Upper lobe of right lung (tissue), 1 donor: ENCODE data around the gene OR4D1. TPM values are rescaled to one million over a fixed set of nuclear protein-coding genes. Genes with fewer than 3 reads are reported as not detected.

Source experiments
- ATAC-seq: fragments of 200-7000 bp; cut with Tn5 transposase; one replicate; pipeline ENCODE4 v1.9.1; 2020; ENCODE audit warnings: mild to moderate bottlenecking, moderate library complexity
- DNase-seq: peaks from one replicate; pipeline ENCODE4 v3.0.0-alpha.2; 2020
- H3K27ac ChIP-seq: fragments of 200-600 bp; one replicate; pipeline ENCODE4 v1.8.0; 2022
- H3K27me3 ChIP-seq: fragments of 200-600 bp; one replicate; pipeline ENCODE4 v1.8.0; 2022; ENCODE audit warnings: mild to moderate bottlenecking
- H3K36me3 ChIP-seq: fragments of 200-600 bp; one replicate; pipeline ENCODE4 v1.8.0; 2022
- H3K4me1 ChIP-seq: fragments of 200-600 bp; one replicate; pipeline ENCODE4 v1.8.0; 2022
- H3K4me3 ChIP-seq: fragments of 200-600 bp; one replicate; pipeline ENCODE4 v1.8.0; 2022; ENCODE audit warnings: mild to moderate bottlenecking
- H3K9me3 ChIP-seq: fragments of 200-600 bp; one replicate; pipeline ENCODE4 v1.8.0; 2022
- CTCF ChIP-seq: fragments of 200-600 bp; IDR thresholded peaks from one replicate; pipeline ENCODE4 v1.8.0; 2022; ENCODE audit warnings: antibody characterized with exemption
- intact Hi-C: fragments of 100-400 bp; cut with DNase I; formaldehyde crosslinking; loops from one replicate; pipeline ENCODE4 v1.11.0; 2022
- total RNA-seq: library from RNA; stranded (reverse); fragmentation: NEBNext Ultra II Directional; extraction: Animal tissue kit (Norgen Biotek cat#: 25700); gene quantifications from one replicate; pipeline ENCODE4 v1.2.1, GENCODE V29; 2021
- donor health status: DM: no; HTN: yes; CAD: no; lungs with severe emphysema.

Gene OR4D1
- total RNA-seq, 1 donor from 2014 or later = not detected

- H3K4me3 ChIP-seq = no peak overlapping the region
- intact Hi-C loops = no loop called here
These were observed 36.3 kb downstream of the OR4D1 start for GRCh38 chr17:58184308-58184985.

GRCh38 chr17:58184986-58185761 is 37.0 kb downstream of the OR4D1 start:
- DNase-seq = no peak
- no peak for ATAC-seq
- Histone ChIP-seq H3K4me3 (no peak overlapping the region), H3K27ac (no peak overlapping the region), H3K27me3 (peaks cover 6% of the 10 kb centered on the region), H3K4me1 (no peaks in the 10 kb centered on the region), H3K36me3 (no peaks in the 10 kb centered on the region), H3K9me3 (no peaks in the 10 kb centered on the region)
- TF ChIP-seq CTCF = no peak
- intact Hi-C loops = no loop called here

More at GRCh38 chr17:58184308-58184985, 36.3 kb downstream of the OR4D1 start:
- no peaks in the 10 kb centered on the region for H3K4me1 ChIP-seq
- no peak overlapping the region for H3K27ac ChIP-seq
- TF ChIP-seq CTCF = no peak
- DNase-seq (no peak), ATAC-seq (no peak)
- H3K9me3 ChIP-seq = no peaks in the 10 kb centered on the region
- no peaks in the 10 kb centered on the region for H3K36me3 ChIP-seq
- peaks cover under 1% of the 10 kb centered on the region for H3K27me3 ChIP-seq

GRCh38 chr17:58186591-58186990 is 38.4 kb downstream of the OR4D1 start:
- Histone ChIP-seq H3K4me3 (no peak overlapping the region), H3K36me3 (no peaks in the 10 kb centered on the region), H3K9me3 (no peaks in the 10 kb centered on the region), H3K4me1 (no peaks in the 10 kb centered on the region), H3K27ac (no peak overlapping the region), H3K27me3 (peaks cover 6% of the 10 kb centered on the region)
- DNase-seq (no peak), ATAC-seq (no peak)
- TF ChIP-seq CTCF = no peak
- intact Hi-C loops = no loop called here

GRCh38 chr17:58187063-58187462 is 38.9 kb downstream of the OR4D1 start:
- H3K9me3 ChIP-seq = no peaks in the 10 kb centered on the region
- ATAC-seq (no peak), DNase-seq (no peak)
- no peak overlapping the region for H3K4me3 ChIP-seq
- no peak overlapping the region for H3K27ac ChIP-seq
- H3K4me1 ChIP-seq = no peaks in the 10 kb centered on the region
- H3K27me3 ChIP-seq = peaks cover 6% of the 10 kb centered on the region
- intact Hi-C loops = no loop called here
- H3K36me3 ChIP-seq = no peaks in the 10 kb centered on the region
- no peak for TF ChIP-seq CTCF

- intact Hi-C loops = no loop called here
- no peaks in the 10 kb centered on the region for H3K36me3 ChIP-seq
- no peak overlapping the region for H3K4me3 ChIP-seq
- no peak overlapping the region for H3K27ac ChIP-seq
- peaks cover 6% of the 10 kb centered on the region for H3K27me3 ChIP-seq
- ATAC-seq = no peak
- TF ChIP-seq CTCF = no peak
- no peak for DNase-seq
- H3K9me3 ChIP-seq = no peaks in the 10 kb centered on the region
- H3K4me1 ChIP-seq = no peaks in the 10 kb centered on the region
These were observed 39.5 kb downstream of the OR4D1 start for GRCh38 chr17:58187675-58188074.
